Mesendoderm (in vitro differentiated cells): ENCODE measurements around the gene ITCH.
"Not testable (repeated sequence)": the region's sequence is repeated elsewhere in the genome, so short reads cannot be mapped to it uniquely, and the experiment has no call there.

Experiments
- DNase-seq: peaks from one replicate; pipeline ENCODE4 v3.0.0; 2013
- H2AK5ac ChIP-seq: 2 replicates; pipeline ENCODE4 v1.6.1; 2013; ENCODE audit warnings: low read length, inconsistent platforms
- H2BK120ac ChIP-seq: 2 replicates; pipeline ENCODE4 v1.6.1; 2013; ENCODE audit warnings: low read depth, mild to moderate bottlenecking, low read length, moderate library complexity, mixed read lengths
- H2BK15ac ChIP-seq: replicated peaks from 2 replicates; pipeline ENCODE4 v1.6.1; 2013; ENCODE audit warnings: low read depth, mild to moderate bottlenecking, moderate library complexity
- H2BK5ac ChIP-seq: 2 replicates; pipeline ENCODE4 v1.6.1; 2013; ENCODE audit warnings: low read length, inconsistent platforms
- H3K18ac ChIP-seq: 2 replicates; pipeline ENCODE4 v1.6.1; 2013; ENCODE audit warnings: mild to moderate bottlenecking, low read length, mixed read lengths
- H3K23ac ChIP-seq: one replicate; pipeline ENCODE4 v1.6.1; 2013; ENCODE audit warnings: low read length
- H3K27ac ChIP-seq: 2 replicates; pipeline ENCODE4 v1.5.1; 2013; ENCODE audit warnings: low read depth, mild to moderate bottlenecking, inconsistent platforms, low read length, moderate library complexity
- H3K27me3 ChIP-seq: 2 replicates; pipeline ENCODE4 v1.6.1; 2013; ENCODE audit warnings: low read length, control low read depth, mild to moderate bottlenecking, inconsistent platforms; ENCODE audit not compliant: insufficient read depth, poor library complexity
- H3K36me3 ChIP-seq: 2 replicates; pipeline ENCODE4 v1.6.1; 2013; ENCODE audit warnings: low read length, inconsistent platforms; ENCODE audit not compliant: control insufficient read depth, insufficient read depth
- H3K4ac ChIP-seq: one replicate; pipeline ENCODE4 v1.6.1; 2013; ENCODE audit warnings: low read depth, mild to moderate bottlenecking, low read length, moderate library complexity
- H3K4me1 ChIP-seq: 2 replicates; pipeline ENCODE4 v1.6.1; 2013; ENCODE audit warnings: low read depth, low read length, inconsistent platforms; ENCODE audit not compliant: control insufficient read depth
- H3K4me2 ChIP-seq: 2 replicates; pipeline ENCODE4 v1.6.1; 2013; ENCODE audit warnings: low read length
- H3K4me3 ChIP-seq: 2 replicates; pipeline ENCODE4 v1.5.1; 2013; ENCODE audit warnings: mild to moderate bottlenecking, low read length
- H3K56ac ChIP-seq: one replicate; pipeline ENCODE4 v1.6.1; 2013; ENCODE audit warnings: low read length
- H3K79me1 ChIP-seq: 2 replicates; pipeline ENCODE4 v1.6.1; 2013; ENCODE audit warnings: low read length, inconsistent platforms
- H3K79me2 ChIP-seq: 2 replicates; pipeline ENCODE4 v1.6.1; 2013; ENCODE audit warnings: mild to moderate bottlenecking, low read length; ENCODE audit not compliant: control insufficient read depth, insufficient read depth
- H3K9ac ChIP-seq: 2 replicates; pipeline ENCODE4 v1.6.1; 2013; ENCODE audit warnings: low read length, inconsistent platforms
- H4K5ac ChIP-seq: one replicate; pipeline ENCODE4 v1.6.1; 2013; ENCODE audit warnings: low read length
- H4K8ac ChIP-seq: one replicate; pipeline ENCODE4 v1.6.1; 2013; ENCODE audit warnings: low read depth, mild to moderate bottlenecking, control low read depth, low read length, moderate library complexity
- whole genome bisulfite sequencing: extraction: QIAGEN DNeasy Blood & Tissue Kit; methylation state at CpG from one replicate; pipeline ENCODE4 v1.1.7; 2013; ENCODE audit warnings: low lambda C conversion rate, missing lambda C conversion rate; ENCODE audit not compliant: insufficient coverage; ENCODE audit errors: extremely low coverage; 5-methylcytosine and 5-hydroxymethylcytosine counted together

The ITCH gene

GRCh38 chr20:34483585-34484220 lies 120.6 kb downstream of the ITCH start:
- H3K9ac ChIP-seq, H3K36me3 ChIP-seq: not testable (repeated sequence)
- WGBS: no CpG with 5 or more reads among the region's 3 CpGs

GRCh38 chr20:34485068-34485634 lies 122.1 kb downstream of the ITCH start:
- Histone ChIP-seq H4K5ac (no peak overlapping the region), H2BK5ac (no peak overlapping the region), H3K79me2 (no peaks in the 10 kb centered on the region), H4K8ac (no peak overlapping the region), H3K4ac (no peak overlapping the region), H3K27me3 (no peaks in the 10 kb centered on the region), H3K27ac (no peak overlapping the region), H3K4me2 (no peak overlapping the region), H3K79me1 (no peaks in the 10 kb centered on the region), H2BK120ac (no peak overlapping the region), H3K9ac (no peak overlapping the region), H3K23ac (no peak overlapping the region), H3K36me3 (peaks cover 7% of the 10 kb centered on the region), H3K18ac (no peak overlapping the region), H3K56ac (no peak overlapping the region), H2AK5ac (no peak overlapping the region), H2BK15ac (no peak overlapping the region), H3K4me1 (no peaks in the 10 kb centered on the region), H3K4me3 (no peak overlapping the region)
- DNase-seq: no peak
- WGBS: no CpG with 5 or more reads among the region's 4 CpGs

More at GRCh38 chr20:34483585-34484220, 120.6 kb downstream of the ITCH start:
- H3K4ac ChIP-seq, H2BK5ac ChIP-seq, H3K4me1 ChIP-seq, DNase-seq, H4K8ac ChIP-seq, H3K18ac ChIP-seq, H3K23ac ChIP-seq, H3K27me3 ChIP-seq, H3K4me3 ChIP-seq, H3K79me2 ChIP-seq, H3K27ac ChIP-seq, H3K56ac ChIP-seq, H2BK15ac ChIP-seq, H2BK120ac ChIP-seq, H3K4me2 ChIP-seq, H3K79me1 ChIP-seq, H2AK5ac ChIP-seq, H4K5ac ChIP-seq: not testable (repeated sequence)

GRCh38 chr20:34491226-34491931 lies 128.3 kb downstream of the ITCH start:
- no peak overlapping the region for H4K5ac ChIP-seq
- H2BK120ac ChIP-seq: no peak overlapping the region
- no peak overlapping the region for H3K9ac ChIP-seq
- H3K4me2 ChIP-seq: no peak overlapping the region
- no peak overlapping the region for H3K4ac ChIP-seq
- H3K4me1 ChIP-seq: no peaks in the 10 kb centered on the region
- H4K8ac ChIP-seq: no peak overlapping the region
- no peaks in the 10 kb centered on the region for H3K79me1 ChIP-seq
- H2AK5ac ChIP-seq: no peak overlapping the region
- no peak overlapping the region for H3K18ac ChIP-seq
- H3K36me3 ChIP-seq: peaks cover 4% of the 10 kb centered on the region
- no peak overlapping the region for H3K56ac ChIP-seq
- no peaks in the 10 kb centered on the region for H3K27me3 ChIP-seq
- no peaks in the 10 kb centered on the region for H3K79me2 ChIP-seq
- no peak for DNase-seq
- no peak overlapping the region for H3K23ac ChIP-seq
- H3K27ac ChIP-seq: no peak overlapping the region
- no peak overlapping the region for H3K4me3 ChIP-seq
- H2BK15ac ChIP-seq: no peak overlapping the region
- no peak overlapping the region for H2BK5ac ChIP-seq
- 100% methylated on average over 2 of the region's 4 CpGs for WGBS

- Histone ChIP-seq H2BK5ac (no peak overlapping the region), H3K4me1 (no peaks in the 10 kb centered on the region), H3K36me3 (peaks cover 4% of the 10 kb centered on the region), H4K5ac (no peak overlapping the region), H3K4ac (no peak overlapping the region), H3K18ac (no peak overlapping the region), H4K8ac (no peak overlapping the region), H3K79me2 (no peaks in the 10 kb centered on the region), H3K27ac (no peak overlapping the region), H3K79me1 (no peaks in the 10 kb centered on the region), H2BK120ac (no peak overlapping the region), H3K27me3 (no peaks in the 10 kb centered on the region), H3K9ac (no peak overlapping the region), H3K56ac (no peak overlapping the region), H2AK5ac (no peak overlapping the region), H3K4me2 (no peak overlapping the region), H3K4me3 (no peak overlapping the region), H3K23ac (no peak overlapping the region), H2BK15ac (no peak overlapping the region)
- DNase-seq: no peak
- no CpG with 5 or more reads among the region's 4 CpGs for WGBS
Observed at GRCh38 chr20:34491932-34492509, 128.9 kb downstream of the ITCH start.

- no peak for DNase-seq
Observed at GRCh38 chr20:34493646-34494045, 130.6 kb downstream of the ITCH start.

More at GRCh38 chr20:34493646-34494045, 130.6 kb downstream of the ITCH start:
- Histone ChIP-seq H2AK5ac (no peak overlapping the region), H3K56ac (no peak overlapping the region), H3K9ac (no peak overlapping the region), H3K4ac (no peak overlapping the region), H3K18ac (no peak overlapping the region), H3K4me3 (no peak overlapping the region), H3K4me1 (no peaks in the 10 kb centered on the region), H3K79me2 (no peaks in the 10 kb centered on the region), H3K4me2 (no peak overlapping the region), H4K5ac (no peak overlapping the region), H3K36me3 (peaks cover 4% of the 10 kb centered on the region), H2BK120ac (no peak overlapping the region), H4K8ac (no peak overlapping the region), H2BK5ac (no peak overlapping the region), H3K23ac (no peak overlapping the region), H3K27ac (no peak overlapping the region), H2BK15ac (no peak overlapping the region), H3K79me1 (no peaks in the 10 kb centered on the region), H3K27me3 (no peaks in the 10 kb centered on the region)
- WGBS: no CpG with 5 or more reads among the region's 4 CpGs
